GM21447 (cell line): Measurements from ENCODE around the gene SPHK2.
A peak's percentile ranks its signal among the peaks of the same experiment; 100 is the strongest.
"Not testable (repeated sequence)": the region's sequence is repeated elsewhere in the genome, so short reads cannot be mapped to it uniquely, and the experiment has no call there.

Source experiments
- ATAC-seq: cut with Tn5 transposase; IDR thresholded peaks from one replicate; pipeline ENCODE4 v1.9.1; 2021; ENCODE audit not compliant: unreplicated experiment

SPHK2 gene

DNA sequence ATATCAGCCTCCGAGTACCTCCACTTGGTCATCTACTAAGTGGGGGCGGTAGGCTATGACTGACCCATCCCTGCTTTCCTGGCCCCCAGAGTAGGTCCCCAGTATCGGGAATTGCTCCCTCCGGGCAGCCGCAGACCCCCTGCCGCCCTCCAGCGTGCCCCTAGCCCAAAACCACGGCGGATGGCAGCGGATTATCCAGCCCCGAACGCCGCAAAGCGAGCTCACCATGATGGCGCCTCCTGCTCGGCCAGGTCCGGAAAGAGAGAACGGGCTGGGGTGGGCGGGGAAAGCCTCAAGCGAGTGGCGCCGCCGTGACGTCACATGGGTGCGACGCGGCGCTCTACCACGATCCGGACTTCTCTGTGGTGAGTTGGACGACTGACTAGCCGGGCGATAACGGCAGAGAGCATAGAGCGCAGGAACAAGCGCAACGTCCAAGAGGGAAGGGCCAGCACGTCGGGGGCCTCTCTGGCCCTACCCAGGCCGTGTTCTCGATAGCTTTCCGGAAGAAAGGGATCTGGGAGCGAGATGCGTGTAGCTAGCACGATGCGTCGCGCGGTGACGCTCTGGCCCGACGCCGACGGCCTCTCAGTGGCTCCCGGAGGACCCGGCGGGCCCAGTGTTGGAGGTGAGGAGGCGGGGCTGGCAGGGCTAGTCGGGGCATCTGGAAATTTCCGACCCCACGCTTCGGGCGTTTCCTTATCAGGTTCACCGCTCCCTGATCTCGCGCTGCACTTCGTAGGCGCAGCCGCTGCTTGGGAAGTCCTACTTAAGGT, at the start of gene SPHK2, which contains the start of gene RPL18:
Gene SPHK2, plus strand, starts transcription at position 591 of the 776 bp plus-strand sequence. CDS start 1,009 bp downstream, outside the sequence.
Gene RPL18, minus strand, starts transcription at position 263 of the 776 bp plus-strand sequence. Its CDS starts 35 bp downstream, at position 228.
- ATAC-seq: peak; percentile 75

GRCh38 chr19:48569814-48570213, 49.5 kb upstream of the SPHK2 start:
- ATAC-seq: no peak

DNA sequence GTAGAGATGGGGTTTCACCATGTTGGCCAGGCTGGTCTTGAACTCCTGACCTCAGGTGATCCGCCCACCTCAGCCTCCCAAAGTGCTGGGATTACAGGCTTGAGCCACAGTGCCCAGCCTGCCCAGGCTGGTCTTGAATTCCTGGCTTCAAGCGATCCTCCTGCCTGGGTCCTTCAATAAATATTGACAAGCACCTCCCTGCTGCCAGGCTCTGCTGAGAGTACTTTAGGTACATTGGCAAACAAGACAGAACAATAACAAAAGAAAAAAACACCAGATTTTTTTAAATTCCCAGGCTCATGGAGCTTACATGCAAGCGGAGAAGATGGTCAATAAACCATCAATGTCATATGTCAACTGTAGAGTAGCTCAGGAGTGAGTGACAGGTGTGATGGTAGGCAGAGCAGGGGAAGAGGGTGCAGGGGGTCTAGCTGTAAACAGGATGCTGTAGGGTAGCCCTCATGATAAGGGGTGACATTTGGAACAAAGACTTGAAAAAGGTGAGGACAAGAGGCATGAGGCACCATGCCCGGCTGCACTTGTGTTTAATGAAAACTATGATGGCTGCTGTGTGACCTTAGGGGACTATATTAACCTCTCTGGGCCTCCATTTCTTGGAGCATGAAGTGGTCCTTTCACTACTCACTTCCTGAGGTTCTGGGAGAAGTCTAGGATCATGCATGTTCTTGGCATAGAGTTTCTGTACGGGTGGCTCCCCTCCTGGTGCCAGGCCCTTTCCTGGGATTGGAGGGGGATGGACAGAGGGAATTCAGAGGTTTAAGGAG, 47.7 kb upstream of the SPHK2 start:
- no peak for ATAC-seq

- ATAC-seq: no peak
These were observed 46.2 kb upstream of the SPHK2 start for GRCh38 chr19:48573163-48573505.

- ATAC-seq: no peak
These were observed 43.2 kb upstream of the SPHK2 start for GRCh38 chr19:48575931-48576622.

GRCh38 chr19:48577908-48578307, 41.4 kb upstream of the SPHK2 start:
- ATAC-seq: not testable (repeated sequence)

DNA sequence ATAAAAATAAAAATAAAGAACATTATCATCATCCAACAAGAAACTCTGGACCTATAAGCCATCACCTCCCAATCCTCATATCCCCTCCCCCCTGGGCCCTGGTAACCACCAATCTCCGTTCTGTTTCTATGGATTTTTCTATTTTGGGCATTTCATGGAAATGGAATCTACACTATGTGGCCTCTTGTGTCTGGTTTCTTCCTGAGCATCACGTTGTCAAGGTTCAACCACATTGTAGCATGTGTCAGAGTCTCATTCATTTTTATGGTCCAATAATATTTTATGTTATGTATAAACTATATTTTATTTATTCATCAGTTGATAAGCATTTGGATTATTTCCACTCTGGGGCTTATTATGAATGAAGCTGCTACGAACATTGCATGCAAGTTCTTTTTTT, 40.4 kb upstream of the SPHK2 start:
- no peak for ATAC-seq

- ATAC-seq: no peak
These were observed 37.1 kb upstream of the SPHK2 start for GRCh38 chr19:48582168-48582567.

DNA sequence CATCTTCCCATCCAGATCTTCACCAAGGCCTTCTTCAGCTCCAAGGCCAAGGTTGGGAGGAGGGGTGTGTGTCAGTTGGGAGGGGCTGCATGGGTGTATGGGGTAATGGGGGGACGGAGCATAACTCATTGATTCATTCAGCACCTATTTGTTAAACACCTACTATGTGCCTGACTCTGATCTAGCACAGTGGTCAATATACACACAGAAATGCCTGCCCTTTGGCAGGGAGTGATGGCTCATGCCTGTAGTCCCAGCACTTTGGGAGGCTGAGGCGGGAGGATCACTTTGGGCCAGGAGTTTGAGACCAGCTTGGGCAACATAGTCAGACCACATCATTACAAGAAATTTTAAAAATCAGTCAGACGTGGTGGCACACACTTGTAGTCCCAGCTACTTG, 31.9 kb upstream of the SPHK2 start:
- no peak for ATAC-seq

DNA sequence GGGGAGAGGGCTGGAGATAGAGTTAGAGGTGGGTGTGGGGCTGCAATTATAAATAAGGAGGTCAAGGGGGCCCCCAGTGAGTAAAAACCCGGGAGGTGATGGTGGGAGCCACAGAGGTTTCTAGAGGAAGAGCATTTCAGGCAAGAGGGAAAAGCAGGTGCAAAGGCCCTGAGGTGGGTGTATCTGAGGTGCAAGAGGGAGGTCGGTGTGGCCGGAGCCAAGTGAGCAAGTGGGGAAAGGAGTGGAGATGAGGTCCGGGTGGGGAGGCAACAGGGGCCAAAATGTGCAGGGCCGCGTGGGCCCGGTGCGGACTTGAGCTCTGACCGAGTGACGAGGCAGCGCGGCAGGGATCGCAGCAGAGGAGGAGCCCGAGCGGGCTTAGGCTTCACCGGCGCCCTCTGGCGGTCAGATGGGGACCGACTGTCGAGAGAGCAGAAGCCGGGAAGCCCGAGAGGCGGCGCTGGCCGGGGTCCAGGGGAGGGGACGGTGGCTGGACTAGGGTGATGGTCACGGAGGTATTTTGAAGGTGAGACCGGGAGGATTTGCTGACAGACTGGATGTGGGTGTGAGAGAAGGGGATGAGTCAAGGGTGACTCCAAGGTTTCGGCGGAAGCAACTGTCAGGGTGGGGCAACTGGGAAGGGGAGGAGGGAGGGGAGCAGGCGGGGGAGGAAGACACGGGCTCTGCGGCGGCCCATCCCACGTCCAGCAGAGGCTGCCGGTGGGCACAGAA, 30.5 kb upstream of the SPHK2 start:
- no peak for ATAC-seq

DNA sequence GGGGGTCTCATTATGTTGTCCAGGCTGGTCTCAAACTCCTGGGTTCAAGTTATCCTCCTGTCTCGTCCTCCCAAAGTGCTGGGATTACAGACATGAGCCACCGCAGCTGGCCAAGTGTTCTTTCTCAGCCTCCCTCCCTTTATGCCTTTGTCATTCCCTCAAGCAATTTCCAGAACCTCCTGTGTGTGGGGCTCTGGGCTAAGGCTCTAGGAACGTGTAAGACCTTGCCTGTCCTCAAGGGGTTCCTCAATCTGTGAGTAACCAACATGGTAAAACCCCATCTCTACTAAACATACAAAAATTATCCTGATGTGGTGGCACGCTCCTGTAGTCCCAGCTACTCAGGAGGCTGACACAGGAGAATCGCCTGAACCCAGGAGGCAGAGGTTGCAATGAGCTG, 28.3 kb upstream of the SPHK2 start:
- no peak for ATAC-seq

GRCh38 chr19:48595171-48595570, 24.1 kb upstream of the SPHK2 start:
- ATAC-seq: no peak

DNA sequence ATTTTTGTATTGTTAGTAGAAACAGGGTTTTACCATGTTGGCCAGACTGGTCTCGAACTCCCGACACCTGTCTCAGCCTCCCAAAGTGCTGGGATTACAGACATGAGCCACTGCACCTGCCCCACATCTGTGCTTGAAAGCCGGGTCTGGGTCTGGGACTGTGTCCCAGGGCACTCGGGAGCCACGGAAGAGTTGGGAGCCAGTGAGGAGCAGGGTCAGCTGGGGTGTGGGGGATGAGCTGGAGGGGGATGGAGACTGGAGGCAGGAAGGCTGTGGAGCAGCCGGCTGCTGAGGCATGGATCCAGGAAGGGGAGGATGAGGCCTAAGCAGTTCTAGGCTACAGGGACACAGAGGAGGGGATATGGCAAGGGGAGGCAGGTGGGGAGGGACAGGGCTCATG, 23.5 kb upstream of the SPHK2 start:
- ATAC-seq: no peak

DNA sequence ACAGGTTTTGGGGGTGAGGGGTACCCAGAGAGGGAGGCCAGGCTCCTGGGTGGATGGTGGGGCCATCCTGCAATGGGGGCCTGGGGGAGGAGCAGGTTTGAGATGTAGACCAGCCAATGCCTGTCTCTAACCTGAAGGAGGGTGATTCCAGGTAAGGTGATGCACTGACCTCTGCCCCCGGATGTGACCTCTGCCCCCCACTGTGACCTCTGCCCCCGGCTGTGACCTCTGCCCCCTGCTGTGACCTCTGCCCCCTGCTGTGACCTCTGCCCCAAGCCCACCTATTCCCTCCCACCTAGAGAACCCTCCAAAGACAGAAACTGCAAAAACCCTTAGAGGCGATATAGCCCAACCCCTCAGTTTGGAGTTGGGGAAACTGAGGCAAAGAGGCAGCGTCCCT, 23.1 kb upstream of the SPHK2 start:
- no peak for ATAC-seq

DNA sequence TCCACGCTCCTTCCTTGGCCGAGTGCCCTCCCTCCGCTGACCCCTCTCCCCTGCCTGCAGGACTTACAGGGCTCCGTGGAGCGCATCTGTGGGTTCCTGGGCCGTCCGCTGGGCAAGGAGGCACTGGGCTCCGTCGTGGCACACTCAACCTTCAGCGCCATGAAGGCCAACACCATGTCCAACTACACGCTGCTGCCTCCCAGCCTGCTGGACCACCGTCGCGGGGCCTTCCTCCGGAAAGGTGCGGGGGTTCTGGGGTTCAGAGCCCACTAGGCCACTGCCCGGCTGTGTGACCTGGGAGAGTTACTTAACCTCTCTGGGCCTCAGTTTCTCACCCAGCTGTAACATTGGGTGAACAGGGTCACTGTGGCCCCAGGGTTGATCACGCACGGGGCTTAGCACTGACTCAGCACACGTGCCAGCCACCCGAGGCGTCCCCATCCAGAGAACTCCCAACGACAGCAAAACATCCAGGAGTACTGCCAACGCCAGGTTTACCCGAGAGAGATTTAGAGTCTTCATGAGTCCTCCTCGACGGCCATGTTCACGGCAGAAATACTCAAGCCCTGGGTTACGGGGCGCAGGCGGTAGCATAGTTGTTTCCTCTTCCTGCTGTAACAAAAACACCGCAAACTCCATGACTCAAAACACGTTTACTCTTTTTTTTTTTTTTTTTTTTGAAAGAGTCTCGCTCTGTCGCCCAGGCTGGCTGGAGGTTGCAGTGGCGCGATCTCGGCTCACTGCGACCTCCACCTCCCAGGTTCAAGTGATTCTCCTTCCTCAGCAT, 22.4 kb upstream of the SPHK2 start:
- ATAC-seq: no peak

- no peak for ATAC-seq
These were observed 20.2 kb upstream of the SPHK2 start for GRCh38 chr19:48598996-48599700.

GRCh38 chr19:48600679-48601417, 18.5 kb upstream of the SPHK2 start:
- ATAC-seq: no peak

- no peak for ATAC-seq
These were observed 16.3 kb upstream of the SPHK2 start for GRCh38 chr19:48603001-48603400.

DNA sequence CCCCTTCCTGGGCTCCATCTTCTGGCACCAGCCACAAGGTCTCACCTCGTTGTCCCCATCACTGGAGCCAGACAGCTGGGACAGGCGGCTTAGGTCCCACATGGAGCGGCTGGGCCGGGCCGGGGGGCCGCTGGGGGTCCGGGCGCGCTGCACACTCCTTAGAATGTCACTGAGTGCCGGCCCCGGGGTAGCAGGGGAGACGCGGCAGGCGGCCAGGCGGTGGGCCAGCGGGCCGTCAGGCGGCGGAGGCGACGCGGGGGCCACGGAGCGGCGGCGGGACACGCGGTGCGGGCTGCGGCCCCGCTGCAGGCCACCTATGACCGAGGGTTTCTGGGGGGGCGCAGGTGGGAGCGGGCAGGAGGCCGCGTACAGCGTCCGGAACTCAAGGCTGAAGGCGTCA, 15.9 kb upstream of the SPHK2 start:
- no peak for ATAC-seq
